BLaER1 treated with 17β-estradiol and CSF1 and Interleukin-3, amounts not matched to agents 10 nM and 100 nM (cell line): Measurements from ENCODE around the gene GPR32.

Experiments
- H3K27ac ChIP-seq, 11 experiments: shearing (Covaris generic); formaldehyde crosslinking; 2 replicates each; pipeline ENCODE4 v1.8.1; 2022
- H3K27me3 ChIP-seq, 11 experiments: shearing (Covaris generic); formaldehyde crosslinking; 2 replicates each; pipeline ENCODE4 v1.8.1; 2022
- H3K36me3 ChIP-seq, 11 experiments: shearing (Covaris generic); formaldehyde crosslinking; 2 replicates each; pipeline ENCODE4 v1.8.1; 2022
- H3K4me1 ChIP-seq, 10 experiments: shearing (Covaris generic); formaldehyde crosslinking; 2 replicates each; pipeline ENCODE4 v1.8.1; 2022
- H3K4me2 ChIP-seq, 11 experiments: shearing (Covaris generic); formaldehyde crosslinking; 2 replicates each; pipeline ENCODE4 v1.8.1; 2022
- H3K4me3 ChIP-seq, 10 experiments: shearing (Covaris generic); formaldehyde crosslinking; 2 replicates each; pipeline ENCODE4 v1.8.1; 2022
- H3K9ac ChIP-seq, 11 experiments: shearing (Covaris generic); formaldehyde crosslinking; 2 replicates each; pipeline ENCODE4 v1.8.1; 2022
- H3K9me3 ChIP-seq, 11 experiments: shearing (Covaris generic); formaldehyde crosslinking; replicated peaks in 1 of 11; 2 replicates each; pipeline ENCODE4 v1.8.1; 2022
- H4K20me1 ChIP-seq, 11 experiments: shearing (Covaris generic); formaldehyde crosslinking; 2 replicates each; pipeline ENCODE4 v1.8.1; 2022
- Cebpa-rat ChIP-seq, 11 experiments: shearing (Covaris generic); IDR thresholded peaks; 2 replicates each; pipeline ENCODE4 v1.8.1; 2022

The GPR32 gene

DNA sequence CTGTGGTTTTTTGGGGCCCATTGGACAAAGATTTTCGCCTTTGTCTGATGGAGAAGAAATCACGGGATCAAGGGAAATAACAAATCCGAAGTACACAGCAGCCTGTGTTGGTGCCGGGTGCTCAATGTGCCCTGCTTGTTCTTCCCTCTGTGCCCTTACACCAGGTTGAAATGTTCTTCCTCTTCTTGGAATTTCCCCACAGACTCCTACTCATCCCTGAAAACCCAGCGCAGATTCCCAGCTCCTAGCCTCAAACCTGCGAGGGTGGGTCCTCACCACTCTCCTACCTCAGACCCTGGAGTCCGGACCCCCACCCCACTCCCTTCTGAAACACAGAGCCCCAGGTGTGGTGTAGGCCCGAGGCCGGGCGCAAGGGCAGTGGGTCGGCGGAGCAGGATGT is 15.1 kb downstream of the GPR32 start:
- H3K9ac ChIP-seq, result 0 out of 22 replicates have a peak overlapping the region, but pooled peaks of 1 of the 11 experiments have one; percentile 5
- peaks cover 0 to 32% (median 9%) of the 10 kb centered on the region in 11 experiments; a peak in 10 of 22 replicates for H4K20me1 ChIP-seq
- H3K36me3 ChIP-seq, result no peaks in the 10 kb centered on the region
- no peak overlapping the region for H3K4me3 ChIP-seq
- peaks cover 4 to 40% (median 30%) of the 10 kb centered on the region in 10 experiments for H3K4me1 ChIP-seq
- H3K9me3 ChIP-seq, result no peaks in the 10 kb centered on the region
- H3K4me2 ChIP-seq, result no peak overlapping the region
- TF ChIP-seq Cebpa-rat (IDR thresholded peaks at IDR 0.05), result no peak
- H3K27me3 ChIP-seq, result peaks cover 27 to 31% (median 30%) of the 10 kb centered on the region in 11 experiments
- no peak overlapping the region for H3K27ac ChIP-seq

DNA sequence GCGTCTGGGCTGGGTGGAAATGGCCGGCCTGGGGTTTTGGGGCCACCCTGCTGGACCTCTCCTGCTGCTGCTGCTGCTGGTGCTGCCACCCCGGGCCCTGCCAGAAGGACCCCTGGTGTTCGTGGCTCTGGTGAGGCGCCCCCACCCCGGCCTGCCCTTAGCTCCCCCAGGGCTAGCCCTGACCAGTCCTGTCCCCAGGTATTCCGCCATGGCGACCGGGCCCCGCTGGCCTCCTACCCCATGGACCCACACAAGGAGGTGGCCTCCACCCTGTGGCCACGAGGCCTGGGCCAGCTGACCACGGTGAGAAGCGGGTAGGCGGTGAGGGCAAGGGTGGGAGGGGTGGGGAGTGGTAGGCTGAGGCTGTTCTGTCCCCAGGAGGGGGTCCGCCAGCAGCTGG is 20.1 kb downstream of the GPR32 start, which contains the start of gene ACP4:
Gene ACP4, plus strand, starts transcription at position 20 of the 400 bp plus-strand sequence. Its CDS starts 0 bp downstream, at position 20.
- Histone ChIP-seq H3K4me3 (no peak within 1 kb of the TSS), H3K27me3 (no peaks in the 10 kb centered on the region), H4K20me1 (peaks cover 0 to 41% (median 22%) of the 10 kb centered on the region in 11 experiments; a peak in 18 of 22 replicates), H3K9me3 (no peaks in the 10 kb centered on the region), H3K9ac (no peak within 1 kb of the TSS), H3K36me3 (peaks cover 0 to 3% (median 0%) of the 10 kb centered on the region in 11 experiments; a peak in 8 of 22 replicates), H3K27ac (no peak within 1 kb of the TSS), H3K4me1 (peaks cover 0 to 23% (median 18%) of the 10 kb centered on the region in 10 experiments; a peak in 16 of 20 replicates), H3K4me2 (no peak within 1 kb of the TSS)
- TF ChIP-seq Cebpa-rat (IDR thresholded peaks at IDR 0.05), result no peak

DNA sequence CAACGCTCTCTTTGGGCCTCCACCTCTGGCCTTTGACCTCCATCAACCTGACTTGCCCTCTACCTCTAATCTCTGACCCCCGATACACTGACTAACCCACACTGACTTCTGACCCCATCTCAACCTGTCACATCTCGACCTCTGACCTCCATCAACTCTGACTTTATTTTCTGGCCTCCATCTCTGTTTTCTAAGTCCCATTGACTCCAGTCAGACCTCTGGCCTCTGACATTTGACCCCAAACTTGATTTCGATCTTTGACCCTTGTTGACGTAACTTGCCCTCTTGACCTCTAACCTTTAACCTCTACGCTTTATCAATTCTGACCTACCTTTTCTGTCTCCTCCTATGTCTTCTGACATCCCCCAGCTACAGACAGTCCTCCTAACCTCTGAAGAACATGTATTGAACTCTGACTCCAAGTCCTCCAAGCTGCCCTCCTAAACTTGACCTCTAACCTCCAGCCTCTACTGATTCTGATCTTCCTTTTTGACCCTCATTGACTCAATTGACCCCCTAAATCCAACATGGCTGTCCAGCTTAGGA is 20.7 kb downstream of the GPR32 start:
- H3K27ac ChIP-seq, result no peak overlapping the region
- H3K9me3 ChIP-seq, result no peaks in the 10 kb centered on the region
- peaks cover 0 to 47% (median 27%) of the 10 kb centered on the region in 11 experiments; a peak in 18 of 22 replicates for H4K20me1 ChIP-seq
- TF ChIP-seq Cebpa-rat (IDR thresholded peaks at IDR 0.05), result no peak
- H3K27me3 ChIP-seq, result no peaks in the 10 kb centered on the region
- H3K9ac ChIP-seq, result no peak overlapping the region
- peaks cover 0 to 29% (median 22%) of the 10 kb centered on the region in 10 experiments; a peak in 16 of 20 replicates for H3K4me1 ChIP-seq
- no peak overlapping the region for H3K4me3 ChIP-seq
- peaks cover 0 to 9% (median 6%) of the 10 kb centered on the region in 11 experiments; a peak in 12 of 22 replicates for H3K36me3 ChIP-seq
- H3K4me2 ChIP-seq, result no peak overlapping the region

DNA sequence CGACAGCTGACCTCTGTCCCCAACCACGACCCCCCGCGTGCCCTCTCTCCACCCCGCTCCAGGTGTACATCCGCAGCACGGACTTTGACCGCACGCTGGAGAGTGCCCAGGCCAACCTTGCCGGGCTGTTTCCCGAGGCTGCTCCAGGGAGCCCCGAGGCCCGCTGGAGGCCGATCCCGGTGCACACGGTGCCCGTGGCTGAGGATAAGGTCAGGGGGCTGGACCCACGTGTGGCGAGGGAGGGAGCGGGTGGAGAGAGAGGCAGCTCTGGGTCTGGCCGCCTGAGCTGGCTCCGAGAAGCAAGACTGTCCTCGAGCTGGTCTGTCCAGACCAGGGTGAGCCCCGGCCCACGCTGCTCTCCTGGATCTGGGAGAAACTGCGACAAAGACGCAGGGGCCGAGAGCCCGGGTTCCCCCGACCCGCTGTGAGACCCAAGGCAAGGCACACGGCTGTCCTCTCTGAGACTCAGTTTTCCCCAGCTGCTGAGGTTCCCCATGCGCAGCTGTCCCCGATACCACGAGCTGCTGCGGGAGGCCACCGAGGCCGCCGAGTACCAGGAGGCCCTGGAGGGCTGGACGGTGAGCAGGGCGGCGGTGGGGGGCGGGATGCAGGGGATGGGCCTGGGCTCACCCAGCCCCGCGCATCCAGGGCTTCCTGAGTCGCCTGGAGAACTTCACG is 21.5 kb downstream of the GPR32 start:
- Histone ChIP-seq H3K4me3 (no peak overlapping the region), H3K36me3 (peaks cover 4 to 16% (median 13%) of the 10 kb centered on the region in 11 experiments; a peak in 21 of 22 replicates), H3K4me1 (peaks cover 0 to 34% (median 26%) of the 10 kb centered on the region in 10 experiments; a peak in 16 of 20 replicates), H3K27ac (no peak overlapping the region), H3K4me2 (no peak overlapping the region), H4K20me1 (peaks cover 0 to 54% (median 35%) of the 10 kb centered on the region in 11 experiments; a peak in 19 of 22 replicates), H3K9me3 (no peaks in the 10 kb centered on the region), H3K27me3 (no peaks in the 10 kb centered on the region), H3K9ac (no peak overlapping the region)
- TF ChIP-seq Cebpa-rat (IDR thresholded peaks at IDR 0.05), result no peak

DNA sequence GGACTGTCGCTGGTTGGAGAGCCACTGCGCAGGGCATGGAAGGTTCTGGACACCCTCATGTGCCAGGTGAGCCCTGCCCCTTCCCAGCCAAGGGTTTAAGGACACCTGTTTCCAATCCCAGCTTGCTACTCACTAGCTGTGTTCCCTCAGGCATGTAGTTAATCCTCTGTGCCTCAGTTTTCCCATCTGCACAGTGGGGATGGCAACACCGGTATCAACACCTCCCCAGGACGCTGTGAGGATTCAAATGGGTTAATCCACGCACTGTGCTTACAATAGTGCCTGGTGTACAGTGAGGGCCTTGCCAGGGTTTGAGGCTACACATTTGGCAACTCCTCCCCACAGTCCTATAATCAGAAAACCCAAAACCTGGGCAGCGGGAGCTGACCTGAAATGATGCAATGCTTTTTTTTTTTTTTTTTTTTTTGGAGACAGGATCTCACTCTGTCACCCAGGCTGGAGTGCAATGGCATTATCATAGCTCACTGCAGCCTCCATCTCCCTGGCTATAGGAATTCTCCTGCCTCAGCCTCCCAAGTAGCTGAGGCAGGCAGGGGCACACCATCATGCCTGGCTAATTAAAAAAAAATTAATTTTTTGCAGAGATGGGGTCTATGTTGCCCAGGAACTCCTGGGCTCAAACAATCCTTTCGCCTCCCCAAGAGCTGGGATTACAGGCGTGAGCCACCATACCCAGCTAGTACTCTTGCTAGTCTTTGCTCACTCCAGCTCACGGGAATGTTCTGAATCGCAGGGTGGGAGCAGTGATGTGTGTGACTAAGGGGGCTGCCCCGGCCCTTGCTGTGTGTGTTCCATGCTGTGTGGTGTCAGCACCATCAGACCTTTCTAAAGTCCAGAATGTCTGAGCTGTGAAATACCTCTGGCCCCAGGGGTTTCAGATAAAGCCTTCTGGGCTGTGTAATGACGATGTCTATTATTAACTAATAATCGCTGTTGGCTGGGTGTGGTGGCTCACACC is 22.3 kb downstream of the GPR32 start:
- no peak for TF ChIP-seq Cebpa-rat (IDR thresholded peaks at IDR 0.05)
- no peaks in the 10 kb centered on the region for H3K27me3 ChIP-seq
- H3K27ac ChIP-seq, result no peak overlapping the region
- H3K4me3 ChIP-seq, result no peak overlapping the region
- peaks cover 0 to 41% (median 34%) of the 10 kb centered on the region in 10 experiments; a peak in 16 of 20 replicates for H3K4me1 ChIP-seq
- peaks cover 0 to 62% (median 43%) of the 10 kb centered on the region in 11 experiments; a peak in 19 of 22 replicates for H4K20me1 ChIP-seq
- H3K9me3 ChIP-seq, result no peaks in the 10 kb centered on the region
- no peak overlapping the region for H3K4me2 ChIP-seq
- H3K9ac ChIP-seq, result no peak overlapping the region
- H3K36me3 ChIP-seq, result peaks cover 10 to 25% (median 22%) of the 10 kb centered on the region in 11 experiments

DNA sequence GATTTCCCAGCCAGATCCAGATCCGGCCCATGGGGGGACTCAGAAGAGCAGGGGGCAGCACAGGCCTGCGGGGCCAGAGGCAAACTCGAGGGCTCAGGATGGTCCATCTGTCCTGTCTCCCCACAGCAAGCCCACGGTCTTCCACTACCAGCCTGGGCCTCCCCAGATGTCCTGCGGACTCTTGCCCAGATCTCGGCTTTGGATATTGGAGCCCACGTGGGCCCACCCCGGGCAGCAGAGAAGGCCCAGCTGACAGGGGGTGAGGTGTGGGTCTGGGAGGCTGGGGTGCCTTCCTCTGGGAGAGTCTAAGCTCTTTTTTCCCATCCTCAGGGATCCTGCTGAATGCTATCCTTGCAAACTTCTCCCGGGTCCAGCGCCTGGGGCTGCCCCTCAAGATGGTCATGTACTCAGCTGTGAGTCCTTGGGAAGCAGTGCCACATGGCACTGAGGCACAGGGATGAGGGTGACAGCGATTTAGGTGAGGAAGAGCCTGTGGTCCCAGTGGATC is 23.3 kb downstream of the GPR32 start:
- H3K9ac ChIP-seq, result peak overlapping the region in 2 of 11 experiments; percentile 26 to 50; a peak in 2 of 22 replicates
- peaks cover 0 to 73% (median 54%) of the 10 kb centered on the region in 11 experiments; a peak in 19 of 22 replicates for H4K20me1 ChIP-seq
- H3K4me2 ChIP-seq, result peak overlapping the region in 6 of 11 experiments; percentile 58 to 75 (median 68); a peak in 6 of 22 replicates
- H3K9me3 ChIP-seq, result no peaks in the 10 kb centered on the region
- peaks cover 20 to 35% (median 32%) of the 10 kb centered on the region in 11 experiments for H3K36me3 ChIP-seq
- no peak overlapping the region for H3K27ac ChIP-seq
- no peak for TF ChIP-seq Cebpa-rat (IDR thresholded peaks at IDR 0.05)
- peaks cover 0 to 51% (median 39%) of the 10 kb centered on the region in 10 experiments; a peak in 16 of 20 replicates for H3K4me1 ChIP-seq
- no peaks in the 10 kb centered on the region for H3K27me3 ChIP-seq
- H3K4me3 ChIP-seq, result no peak overlapping the region

DNA sequence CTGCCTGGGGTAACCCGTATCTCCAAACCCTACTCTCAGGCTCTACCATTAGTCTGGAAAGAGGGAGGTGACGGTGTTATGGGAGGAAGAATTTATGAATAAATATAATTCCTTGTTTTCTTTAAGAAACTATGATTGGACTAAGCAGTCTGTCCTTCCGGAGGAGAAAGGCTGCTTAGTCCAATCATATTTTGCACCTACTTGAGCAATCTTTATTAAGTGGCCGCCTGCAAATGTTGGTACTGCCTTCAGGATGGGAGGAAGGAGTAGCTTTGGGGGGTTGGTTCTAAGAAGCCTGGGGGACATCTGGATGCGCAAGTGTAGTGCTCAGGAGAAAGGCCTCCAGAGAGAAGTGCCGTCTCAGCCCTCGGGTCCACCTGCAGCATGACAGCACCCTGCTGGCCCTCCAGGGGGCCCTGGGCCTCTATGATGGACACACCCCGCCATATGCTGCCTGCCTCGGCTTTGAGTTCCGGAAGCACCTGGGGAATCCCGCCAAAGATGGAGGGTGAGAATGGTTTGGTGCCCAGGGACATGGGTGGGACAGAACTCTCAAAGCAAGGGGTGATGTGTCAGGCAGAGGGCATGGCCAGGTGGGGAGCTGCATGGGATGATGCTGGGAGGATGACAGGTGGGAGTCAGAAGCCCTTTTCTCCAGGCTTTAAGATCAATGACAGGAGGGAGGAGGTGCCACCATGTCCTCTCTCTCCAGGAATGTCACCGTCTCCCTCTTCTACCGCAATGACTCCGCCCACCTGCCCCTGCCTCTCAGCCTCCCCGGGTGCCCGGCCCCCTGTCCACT is 24.0 kb downstream of the GPR32 start:
- Histone ChIP-seq H3K4me3 (no peak overlapping the region), H3K27me3 (no peaks in the 10 kb centered on the region), H3K9me3 (no peaks in the 10 kb centered on the region), H3K4me2 (peak overlapping the region in 10 of 11 experiments; percentile 9 to 75 (median 62); a peak in 17 of 22 replicates), H4K20me1 (peaks cover 0 to 79% (median 60%) of the 10 kb centered on the region in 11 experiments; a peak in 19 of 22 replicates), H3K36me3 (peaks cover 26 to 42% (median 39%) of the 10 kb centered on the region in 11 experiments), H3K9ac (peak overlapping the region in 1 of 11 experiments; percentile 26; a peak in 1 of 22 replicates), H3K27ac (peak overlapping the region in 1 of 11 experiments; percentile 23; a peak in 2 of 22 replicates), H3K4me1 (peaks cover 0 to 53% (median 43%) of the 10 kb centered on the region in 10 experiments; a peak in 16 of 20 replicates)
- TF ChIP-seq Cebpa-rat (IDR thresholded peaks at IDR 0.05), result no peak
